ENCODE data around the gene CCL18.

DNA sequence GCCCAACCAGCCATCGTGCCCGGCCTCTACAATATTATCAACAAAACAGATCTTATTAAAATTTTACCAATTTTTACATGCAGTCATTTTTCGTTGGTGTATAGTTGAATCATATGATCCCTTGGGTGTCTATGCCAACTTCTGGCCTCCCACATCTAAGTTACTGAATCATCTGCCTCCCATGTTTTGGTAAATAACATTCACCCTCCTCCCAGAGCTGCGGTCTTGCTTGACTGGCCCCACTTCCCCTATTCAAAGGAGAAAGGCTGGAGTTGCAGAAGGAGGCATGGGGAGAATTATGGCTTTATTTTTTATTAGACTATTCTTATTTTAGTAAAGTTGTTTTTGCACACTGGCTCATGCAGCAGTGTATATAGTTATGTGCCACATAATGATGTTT lies 27.8 kb upstream of the CCL18 start:
- TF ChIP-seq, protein P1, sequence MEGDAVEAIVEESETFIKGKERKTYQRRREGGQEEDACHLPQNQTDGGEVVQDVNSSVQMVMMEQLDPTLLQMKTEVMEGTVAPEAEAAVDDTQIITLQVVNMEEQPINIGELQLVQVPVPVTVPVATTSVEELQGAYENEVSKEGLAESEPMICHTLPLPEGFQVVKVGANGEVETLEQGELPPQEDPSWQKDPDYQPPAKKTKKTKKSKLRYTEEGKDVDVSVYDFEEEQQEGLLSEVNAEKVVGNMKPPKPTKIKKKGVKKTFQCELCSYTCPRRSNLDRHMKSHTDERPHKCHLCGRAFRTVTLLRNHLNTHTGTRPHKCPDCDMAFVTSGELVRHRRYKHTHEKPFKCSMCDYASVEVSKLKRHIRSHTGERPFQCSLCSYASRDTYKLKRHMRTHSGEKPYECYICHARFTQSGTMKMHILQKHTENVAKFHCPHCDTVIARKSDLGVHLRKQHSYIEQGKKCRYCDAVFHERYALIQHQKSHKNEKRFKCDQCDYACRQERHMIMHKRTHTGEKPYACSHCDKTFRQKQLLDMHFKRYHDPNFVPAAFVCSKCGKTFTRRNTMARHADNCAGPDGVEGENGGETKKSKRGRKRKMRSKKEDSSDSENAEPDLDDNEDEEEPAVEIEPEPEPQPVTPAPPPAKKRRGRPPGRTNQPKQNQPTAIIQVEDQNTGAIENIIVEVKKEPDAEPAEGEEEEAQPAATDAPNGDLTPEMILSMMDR (IDR thresholded peaks at IDR 0.05; ENCODE audit: low read depth, low read length), result no peak
- no peak for TF ChIP-seq EZH2phosphoT487 (IDR thresholded peaks at IDR 0.05; ENCODE audit: low read depth)
